T-helper 2 cell treated with Interferon-gamma antibody and Interleukin-4, amounts not matched to agents 5 μg/mL and 100 μg/mL, for 36 hours (primary cell): ENCODE data around the gene PRIMA1.

Experiments used
- DNase-seq: peaks from one replicate; pipeline ENCODE4 v3.0.0; 2021; ENCODE audit warnings: low spot score
- H3K27ac Mint-ChIP-seq: one replicate; pipeline ENCODE4 v1.8.0; 2021; ENCODE audit warnings: mild to moderate bottlenecking, mixed read lengths
- H3K27me3 Mint-ChIP-seq: one replicate; pipeline ENCODE4 v1.8.0; 2021; ENCODE audit warnings: low read depth, mixed read lengths
- H3K36me3 Mint-ChIP-seq: one replicate; pipeline ENCODE4 v1.8.0; 2021; ENCODE audit warnings: low read depth, mixed read lengths
- H3K4me1 Mint-ChIP-seq: one replicate; pipeline ENCODE4 v1.8.0; 2021; ENCODE audit warnings: low read depth, mixed read lengths
- H3K4me3 Mint-ChIP-seq: one replicate; pipeline ENCODE4 v1.8.0; 2022; ENCODE audit warnings: mild to moderate bottlenecking, moderate library complexity, mixed read lengths
- H3K9me3 Mint-ChIP-seq: one replicate; pipeline ENCODE4 v1.8.0; 2021; ENCODE audit warnings: mixed read lengths

The PRIMA1 gene

DNA sequence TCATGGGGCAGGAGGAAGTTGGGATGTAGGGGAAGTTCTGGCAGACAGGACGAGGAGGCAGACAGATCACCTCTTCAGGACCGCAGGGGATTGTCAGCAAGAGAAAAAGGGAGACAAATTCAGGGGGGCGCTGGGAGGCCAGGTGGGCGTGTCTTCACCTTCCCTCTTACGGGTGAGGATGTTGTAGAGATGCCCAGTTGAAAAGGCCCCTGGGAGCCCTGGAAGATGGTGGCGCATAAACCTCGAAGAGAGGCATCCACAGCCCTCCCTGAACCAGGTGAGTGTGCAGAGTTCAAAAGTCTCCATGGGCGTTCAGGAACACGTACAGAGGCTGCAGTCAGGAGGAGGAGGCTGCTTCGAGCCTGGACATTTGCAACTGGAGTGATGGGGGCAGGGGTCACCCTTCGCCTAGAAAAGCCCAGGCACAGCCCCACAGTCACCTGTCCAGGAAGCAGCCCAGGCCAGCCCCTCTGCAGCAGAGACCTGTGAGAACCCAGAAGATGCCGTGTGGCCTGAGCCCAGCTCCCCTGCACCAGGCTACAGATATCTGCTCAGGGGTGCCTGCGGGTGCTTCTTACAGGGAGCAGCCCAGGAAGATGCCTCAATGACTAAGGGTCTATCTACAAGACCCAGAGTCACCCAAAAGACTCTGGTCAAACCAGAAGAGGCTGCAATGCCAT lies 74.4 kb downstream of the PRIMA1 start:
- H3K4me1 Mint-ChIP-seq, result no peaks in the 10 kb centered on the region
- no peak overlapping the region for H3K27ac Mint-ChIP-seq
- no peak overlapping the region for H3K4me3 Mint-ChIP-seq
- H3K36me3 Mint-ChIP-seq, result no peaks in the 10 kb centered on the region
- no peaks in the 10 kb centered on the region for H3K9me3 Mint-ChIP-seq
- no peak for DNase-seq
- H3K27me3 Mint-ChIP-seq, result no peaks in the 10 kb centered on the region

DNA sequence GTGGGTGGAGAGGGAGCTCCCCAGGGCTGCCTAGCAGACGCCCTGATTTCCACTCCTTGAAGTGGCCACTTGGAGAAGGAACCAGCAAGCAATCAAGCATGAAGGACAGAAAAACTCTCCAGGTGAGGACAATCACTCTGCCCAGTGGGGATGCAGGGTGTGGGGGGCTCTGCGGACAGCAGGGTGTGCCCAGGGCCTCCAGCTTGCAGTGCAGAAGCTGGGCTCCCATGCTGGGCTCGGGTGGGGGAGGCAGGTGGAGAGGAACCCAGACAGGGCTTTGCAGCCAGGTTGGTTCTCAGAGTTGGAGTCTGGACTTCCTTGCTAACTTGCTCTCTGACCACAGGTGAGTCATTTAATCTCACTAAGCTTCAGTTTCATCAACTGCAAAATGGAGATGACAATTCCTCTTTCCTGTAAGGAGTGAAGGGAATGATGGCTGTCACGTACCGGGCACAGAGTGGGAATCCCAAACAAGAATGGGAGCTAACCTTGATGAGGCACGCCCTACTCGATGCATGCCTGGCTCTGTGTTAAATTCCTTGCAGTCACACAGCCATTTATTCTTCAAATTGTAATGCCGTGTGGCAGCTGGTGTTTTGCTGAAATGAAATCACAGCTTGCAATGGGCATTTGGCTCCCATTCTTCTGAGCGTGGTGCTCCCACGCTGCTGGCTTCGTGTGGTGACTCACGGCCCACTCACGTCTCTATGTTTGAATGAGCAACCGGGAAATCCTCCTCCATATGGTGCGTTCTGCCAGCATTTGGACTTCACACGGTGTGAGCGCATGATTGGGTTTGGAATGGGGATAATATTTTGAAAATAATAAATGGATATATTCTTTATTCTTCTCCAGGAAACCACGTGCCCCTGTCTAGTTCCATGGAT lies 75.2 kb downstream of the PRIMA1 start:
- no peak for DNase-seq
- Mint-ChIP-seq H3K27ac (no peak overlapping the region), H3K4me3 (no peak overlapping the region), H3K9me3 (no peaks in the 10 kb centered on the region), H3K27me3 (no peaks in the 10 kb centered on the region), H3K4me1 (no peaks in the 10 kb centered on the region), H3K36me3 (no peaks in the 10 kb centered on the region)

DNA sequence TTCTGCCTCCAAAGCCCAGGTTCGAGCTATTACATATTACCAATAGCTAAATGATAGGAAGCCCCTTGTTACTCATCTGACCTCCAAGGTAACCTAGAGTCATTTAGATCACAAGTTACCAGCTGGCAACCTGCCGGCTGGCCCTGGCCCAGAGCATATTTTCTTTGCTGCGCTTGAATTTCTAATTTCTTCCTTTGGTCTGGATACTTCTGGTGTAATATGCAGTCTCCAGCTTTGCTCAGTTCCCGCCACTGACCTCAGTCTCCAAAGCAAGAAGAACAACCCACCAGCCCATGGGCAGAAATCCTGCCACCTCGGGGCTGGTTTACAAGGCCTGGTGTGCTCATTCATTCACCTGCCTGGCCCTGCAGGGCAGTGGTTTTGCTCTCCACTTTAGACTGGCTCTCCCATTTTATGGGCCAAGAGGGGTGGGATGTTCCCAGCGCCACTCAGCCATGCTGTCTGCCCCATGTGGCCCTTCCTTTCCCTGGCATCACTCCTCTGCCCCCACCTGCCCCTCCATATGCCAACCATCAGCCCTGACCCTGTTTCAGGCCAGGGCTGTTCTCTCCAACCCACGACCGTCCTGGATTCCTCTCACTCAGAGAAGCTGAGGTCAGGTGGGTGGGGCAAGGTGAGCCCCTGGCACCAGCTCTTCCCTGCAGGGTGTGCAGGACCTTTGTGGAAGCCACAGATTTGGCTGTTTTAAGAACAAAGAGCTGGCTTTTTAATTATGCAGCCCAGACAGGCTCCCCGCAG lies 76.0 kb downstream of the PRIMA1 start:
- no peaks in the 10 kb centered on the region for H3K9me3 Mint-ChIP-seq
- no peak overlapping the region for H3K4me3 Mint-ChIP-seq
- no peaks in the 10 kb centered on the region for H3K4me1 Mint-ChIP-seq
- DNase-seq, result no peak
- H3K36me3 Mint-ChIP-seq, result no peaks in the 10 kb centered on the region
- no peaks in the 10 kb centered on the region for H3K27me3 Mint-ChIP-seq
- no peak overlapping the region for H3K27ac Mint-ChIP-seq

DNA sequence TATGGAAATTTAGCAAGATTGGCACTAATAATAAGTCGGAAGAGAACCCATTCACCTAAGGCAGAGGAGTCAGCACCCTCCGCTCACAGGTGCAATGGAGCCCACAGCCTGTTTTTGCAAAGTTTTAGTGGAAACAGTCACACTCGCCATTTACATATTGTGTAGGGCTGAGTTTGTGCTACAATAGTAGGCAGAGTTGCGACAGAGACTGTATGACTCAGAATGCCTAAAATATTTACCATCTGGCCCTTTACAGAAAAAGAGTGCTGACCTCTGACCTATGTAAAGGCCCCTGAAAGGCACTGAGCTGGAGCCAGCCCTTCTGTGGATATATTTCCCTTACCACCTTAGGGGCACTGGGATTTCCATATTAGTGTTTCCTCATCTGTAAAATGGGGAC lies 79.0 kb downstream of the PRIMA1 start:
- no peaks in the 10 kb centered on the region for H3K9me3 Mint-ChIP-seq

DNA sequence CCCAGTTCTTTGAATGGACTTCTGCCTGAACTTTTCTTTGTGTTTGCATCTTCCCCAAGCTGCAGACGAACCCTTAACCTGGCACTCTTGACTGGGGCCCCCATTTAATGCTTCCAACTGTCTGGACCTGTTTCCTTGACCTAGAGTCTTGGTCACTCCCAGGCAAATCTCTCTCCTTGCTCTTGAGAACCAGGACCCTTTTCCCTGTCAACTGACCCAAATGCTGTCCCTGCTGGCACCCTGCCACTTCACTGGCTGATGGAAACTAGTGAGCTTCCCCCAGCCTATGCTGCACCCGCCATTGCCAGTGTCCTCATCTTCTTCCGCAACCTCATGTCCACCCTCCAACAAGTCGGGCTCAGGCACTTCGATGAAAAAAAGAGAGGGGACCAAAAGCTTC lies 79.5 kb downstream of the PRIMA1 start:
- Mint-ChIP-seq H3K27me3 (no peaks in the 10 kb centered on the region), H3K36me3 (no peaks in the 10 kb centered on the region), H3K9me3 (no peaks in the 10 kb centered on the region), H3K27ac (no peak overlapping the region), H3K4me1 (no peaks in the 10 kb centered on the region), H3K4me3 (no peak overlapping the region)
- no peak for DNase-seq

More for the DNA sequence above, 79.0 kb downstream of the PRIMA1 start:
- Mint-ChIP-seq H3K4me3 (no peak overlapping the region), H3K27ac (no peak overlapping the region), H3K36me3 (no peaks in the 10 kb centered on the region), H3K27me3 (no peaks in the 10 kb centered on the region), H3K4me1 (no peaks in the 10 kb centered on the region)
- DNase-seq, result no peak

DNA sequence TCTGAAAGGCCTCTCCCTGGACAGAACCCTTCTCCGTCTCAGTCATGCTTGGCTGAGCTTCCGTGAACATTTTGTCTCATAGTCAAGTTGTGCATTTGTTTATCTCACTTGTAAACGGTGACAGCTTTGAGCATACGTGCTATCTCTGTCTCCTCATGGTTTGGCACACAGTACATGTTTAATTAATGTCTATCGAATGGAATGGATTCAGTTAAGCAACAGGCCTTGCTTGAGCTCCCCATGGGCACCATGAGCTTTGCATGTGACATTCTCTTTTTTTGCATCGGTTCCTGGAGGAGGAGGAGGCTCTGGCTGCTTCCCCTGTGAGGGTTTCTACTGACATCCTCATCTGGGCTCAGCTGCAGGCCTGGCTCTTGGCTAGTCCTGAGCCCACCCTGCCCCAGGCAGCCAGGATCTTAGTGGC lies 80.0 kb downstream of the PRIMA1 start:
- Mint-ChIP-seq H3K27ac (no peak overlapping the region), H3K36me3 (no peaks in the 10 kb centered on the region), H3K9me3 (no peaks in the 10 kb centered on the region), H3K27me3 (no peaks in the 10 kb centered on the region), H3K4me3 (no peak overlapping the region), H3K4me1 (no peaks in the 10 kb centered on the region)
- DNase-seq, result no peak

DNA sequence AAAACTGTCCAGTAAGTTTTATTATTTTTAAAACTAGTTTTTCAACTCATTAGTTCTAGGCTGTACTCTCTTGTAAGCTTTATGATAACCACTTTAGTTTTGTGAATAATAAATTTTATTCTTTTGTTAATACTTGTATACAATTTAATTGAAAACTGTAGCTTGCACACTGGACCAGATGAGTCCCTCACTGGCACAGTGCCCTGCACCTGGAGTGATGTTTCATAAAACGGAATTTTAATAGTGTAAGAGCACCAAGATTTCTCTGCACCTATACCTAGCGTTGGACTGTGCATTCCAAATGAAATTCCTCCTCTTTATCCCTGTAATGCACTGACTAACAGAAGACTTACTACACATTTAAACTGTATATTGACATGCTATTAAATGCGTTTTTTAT lies 80.8 kb downstream of the PRIMA1 start:
- no peaks in the 10 kb centered on the region for H3K27me3 Mint-ChIP-seq
- no peak overlapping the region for H3K27ac Mint-ChIP-seq
- no peaks in the 10 kb centered on the region for H3K9me3 Mint-ChIP-seq
- DNase-seq, result no peak
- H3K36me3 Mint-ChIP-seq, result no peaks in the 10 kb centered on the region
- H3K4me3 Mint-ChIP-seq, result no peak overlapping the region
- no peaks in the 10 kb centered on the region for H3K4me1 Mint-ChIP-seq

DNA sequence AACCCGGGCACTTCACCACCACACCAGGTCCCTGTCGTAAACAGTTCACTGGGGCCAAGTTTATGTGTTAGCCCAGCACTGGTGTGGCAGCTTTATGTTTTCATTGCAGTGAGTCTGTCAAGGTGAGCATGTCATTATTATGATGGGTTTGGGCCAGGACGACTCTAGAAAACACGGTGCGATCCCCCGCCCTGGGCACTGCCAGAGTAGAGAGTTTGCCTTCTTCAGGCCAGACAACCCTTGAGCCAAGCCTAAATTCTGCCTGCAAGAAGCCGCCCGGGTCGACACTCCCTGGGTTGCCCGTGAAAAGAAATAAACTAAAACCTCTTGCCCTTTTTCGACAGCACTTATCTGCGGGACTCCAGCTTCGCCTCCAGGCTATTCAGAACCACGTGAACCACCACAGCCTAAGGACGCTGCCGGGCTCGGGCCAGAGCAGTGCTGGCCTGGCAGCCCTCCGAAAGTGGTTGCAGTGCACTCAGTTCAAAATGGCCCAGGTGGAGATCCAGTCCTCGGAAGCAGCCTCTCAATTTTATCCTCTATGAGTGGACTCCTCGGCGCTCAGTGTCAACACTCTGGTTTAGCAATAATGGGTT lies 81.8 kb downstream of the PRIMA1 start:
- H3K9me3 Mint-ChIP-seq, result no peaks in the 10 kb centered on the region
- no peak for DNase-seq

DNA sequence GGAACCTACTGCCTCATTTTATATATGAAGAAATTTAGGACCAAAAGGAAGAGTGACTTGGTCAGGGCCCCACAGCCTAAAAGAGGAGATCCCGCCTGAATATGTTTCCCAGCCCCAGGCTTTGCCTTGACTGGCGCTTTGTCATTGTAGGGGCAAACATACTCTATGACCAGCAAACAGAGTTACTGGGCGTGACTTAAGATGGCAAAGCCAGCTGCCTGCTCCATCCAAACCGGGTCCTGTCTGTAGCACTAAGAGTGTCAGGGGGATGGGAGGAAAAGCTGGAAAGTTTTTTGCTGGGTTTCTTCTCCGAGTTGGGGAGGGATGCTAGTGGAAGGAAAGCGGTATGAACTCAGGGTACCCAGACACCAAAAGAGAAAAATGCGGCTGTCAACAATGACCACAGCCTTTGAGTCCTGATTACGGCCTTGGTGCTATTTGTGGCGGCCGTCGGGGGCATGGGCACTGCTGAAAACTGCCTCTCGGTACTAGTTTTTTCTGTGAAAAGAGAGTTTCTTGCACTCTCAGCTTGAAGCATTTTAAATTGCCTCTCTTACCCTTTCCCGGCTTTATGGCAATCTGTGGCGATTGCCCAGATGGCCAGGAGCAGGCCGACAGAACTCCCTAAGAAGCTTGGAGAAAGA lies 82.7 kb downstream of the PRIMA1 start:
- no peak overlapping the region for H3K4me3 Mint-ChIP-seq
- no peaks in the 10 kb centered on the region for H3K9me3 Mint-ChIP-seq
- H3K27me3 Mint-ChIP-seq, result no peaks in the 10 kb centered on the region
- DNase-seq, result no peak
- H3K36me3 Mint-ChIP-seq, result no peaks in the 10 kb centered on the region
- no peaks in the 10 kb centered on the region for H3K4me1 Mint-ChIP-seq
- H3K27ac Mint-ChIP-seq, result no peak overlapping the region

More for the DNA sequence above, 81.8 kb downstream of the PRIMA1 start:
- Mint-ChIP-seq H3K36me3 (no peaks in the 10 kb centered on the region), H3K4me1 (no peaks in the 10 kb centered on the region), H3K27ac (no peak overlapping the region), H3K27me3 (no peaks in the 10 kb centered on the region), H3K4me3 (no peak overlapping the region)

DNA sequence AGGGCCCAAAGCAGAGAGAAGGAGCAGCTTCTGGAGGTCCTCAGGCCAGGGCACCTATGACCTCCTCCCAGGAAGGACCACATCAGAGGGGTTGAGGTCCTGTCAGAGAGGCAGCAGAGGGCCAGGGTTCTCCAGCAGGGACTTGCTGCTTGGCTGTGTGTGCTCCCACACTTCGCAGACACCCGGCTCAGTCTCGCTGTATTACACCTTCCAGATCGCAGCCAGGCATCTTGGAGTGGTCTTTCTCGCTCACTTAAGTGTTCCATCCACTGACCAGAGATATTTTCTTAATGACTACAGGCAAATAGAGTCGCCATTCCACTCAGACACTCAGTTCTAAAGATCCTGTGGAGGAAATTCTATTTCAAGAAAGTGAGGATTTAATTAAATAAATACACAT lies 84.3 kb downstream of the PRIMA1 start:
- Mint-ChIP-seq H3K4me1 (no peaks in the 10 kb centered on the region), H3K27me3 (no peaks in the 10 kb centered on the region), H3K36me3 (no peaks in the 10 kb centered on the region), H3K9me3 (no peaks in the 10 kb centered on the region), H3K27ac (no peak overlapping the region), H3K4me3 (no peak overlapping the region)
- DNase-seq, result no peak

DNA sequence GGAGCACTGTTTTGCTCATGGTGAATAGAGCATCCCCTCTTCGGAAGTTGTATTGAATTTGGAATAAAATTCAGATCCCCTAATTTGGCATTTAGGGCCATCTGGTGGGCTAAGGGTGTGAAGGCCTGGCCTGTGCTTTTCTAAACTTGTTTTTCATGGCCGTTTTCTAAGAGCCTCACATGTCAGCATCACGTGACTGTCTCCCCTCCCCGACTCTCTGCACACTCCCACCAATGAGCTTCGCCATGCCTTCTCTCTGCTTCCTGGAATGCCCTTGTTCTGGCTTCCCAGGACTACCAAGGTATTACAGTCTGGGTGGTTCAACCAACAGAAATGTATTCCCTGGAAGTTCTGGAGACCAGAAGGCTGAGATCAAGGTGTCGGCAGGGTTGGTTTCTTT lies 85.3 kb downstream of the PRIMA1 start:
- Mint-ChIP-seq H3K4me3 (no peak overlapping the region), H3K4me1 (no peaks in the 10 kb centered on the region), H3K27ac (no peak overlapping the region), H3K36me3 (no peaks in the 10 kb centered on the region), H3K27me3 (no peaks in the 10 kb centered on the region), H3K9me3 (no peaks in the 10 kb centered on the region)
- no peak for DNase-seq

DNA sequence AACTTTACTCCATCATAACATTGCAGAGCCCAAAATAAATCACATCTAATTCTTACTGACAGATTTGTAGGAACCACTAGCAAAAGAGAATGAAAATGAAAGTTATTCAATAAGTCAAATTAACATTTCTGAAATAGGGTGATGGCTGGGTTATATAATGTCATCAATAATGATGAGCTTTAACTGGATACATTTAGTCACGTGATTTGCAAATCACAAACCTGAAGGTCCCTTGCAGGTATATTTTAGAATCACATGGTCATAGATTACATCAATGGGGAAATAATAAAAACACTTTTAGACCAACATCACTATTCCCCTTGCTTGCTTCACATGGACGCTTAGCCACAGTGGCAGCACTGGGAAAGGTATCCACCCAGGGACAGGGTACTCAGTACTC lies 86.7 kb downstream of the PRIMA1 start:
- Mint-ChIP-seq H3K27me3 (peaks cover 2% of the 10 kb centered on the region), H3K9me3 (no peaks in the 10 kb centered on the region), H3K4me1 (no peaks in the 10 kb centered on the region), H3K4me3 (no peak overlapping the region), H3K27ac (no peak overlapping the region), H3K36me3 (no peaks in the 10 kb centered on the region)
- DNase-seq, result no peak

DNA sequence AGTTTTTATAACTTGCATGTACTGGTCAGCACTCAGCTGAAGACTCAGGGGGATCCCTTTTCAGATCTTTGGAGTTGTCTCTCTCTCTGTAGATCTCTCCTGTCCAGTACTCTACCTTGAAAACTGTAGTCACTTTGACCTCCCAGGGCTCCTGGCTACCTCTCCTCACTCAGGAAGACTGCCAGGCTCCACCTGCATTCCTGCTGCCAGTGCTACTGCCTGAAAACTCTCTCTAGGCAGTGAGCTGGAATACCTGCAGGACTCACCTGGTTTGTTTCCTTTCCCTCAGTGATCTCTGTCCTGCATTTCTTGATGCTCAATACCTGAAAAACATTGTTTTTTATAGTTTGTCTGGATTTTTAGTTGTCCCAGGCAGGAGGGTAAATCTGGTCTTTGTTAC lies 87.4 kb downstream of the PRIMA1 start:
- Mint-ChIP-seq H3K36me3 (no peaks in the 10 kb centered on the region), H3K27me3 (peaks cover 2% of the 10 kb centered on the region), H3K4me1 (no peaks in the 10 kb centered on the region), H3K4me3 (no peak overlapping the region), H3K9me3 (no peaks in the 10 kb centered on the region), H3K27ac (no peak overlapping the region)
- DNase-seq, result no peak
